DND-41 (cell line): ENCODE results near the gene STT3B.

ENCODE experiments used
- ATAC-seq: fragments of 200-7000 bp; cut with Tn5 transposase; 3 replicates; pipeline ENCODE4 v1.9.1; 2021; ENCODE audit warnings: low read depth; ENCODE audit not compliant: insufficient read depth
- DNase-seq: peaks from one replicate; pipeline ENCODE4 v3.0.0-alpha.2; 2020
- H2AFZ ChIP-seq: 2 replicates; pipeline ENCODE4 v1.6.0; 2012; ENCODE audit warnings: low read depth, low read length
- H3K27ac ChIP-seq: 2 replicates; pipeline ENCODE4 v1.5.1; 2012; ENCODE audit warnings: low read length, inconsistent platforms
- H3K27me3 ChIP-seq: fragments of 200-600 bp; sonication (generic); 2 replicates; pipeline ENCODE4 v1.6.0; 2012; ENCODE audit warnings: low read length, mild to moderate bottlenecking, inconsistent platforms; ENCODE audit not compliant: insufficient read depth, poor library complexity
- H3K36me3 ChIP-seq: 2 replicates; pipeline ENCODE4 v1.5.1; 2012; ENCODE audit warnings: low read length, inconsistent platforms; ENCODE audit not compliant: insufficient read depth
- H3K4me1 ChIP-seq: 2 replicates; pipeline ENCODE4 v1.5.1; 2012; ENCODE audit warnings: mild to moderate bottlenecking, low read length; ENCODE audit not compliant: insufficient read depth
- H3K4me2 ChIP-seq: 2 replicates; pipeline ENCODE4 v1.6.0; 2012; ENCODE audit warnings: mild to moderate bottlenecking, moderate library complexity, low read length, inconsistent platforms; ENCODE audit not compliant: insufficient read depth
- H3K4me3 ChIP-seq, 2 experiments: fragments of 200-600 bp in 1 of 2; shearing (Covaris generic) in 1 of 2; 2 replicates each; pipeline ENCODE4 v1.5.1; 2012 to 2016; ENCODE audit warnings: inconsistent platforms in 2 of 2, low read length in 2 of 2, mild to moderate bottlenecking in 2 of 2, low read depth in 1 of 2, moderate library complexity in 1 of 2
- H3K79me2 ChIP-seq: 2 replicates; pipeline ENCODE4 v1.6.0; 2012; ENCODE audit warnings: low read length, inconsistent platforms; ENCODE audit not compliant: insufficient read depth
- H3K9ac ChIP-seq: 2 replicates; pipeline ENCODE4 v1.6.0; 2012; ENCODE audit warnings: low read depth, mild to moderate bottlenecking, inconsistent platforms, low read length, moderate library complexity
- H3K9me3 ChIP-seq: 2 replicates; pipeline ENCODE4 v1.5.1; 2012; ENCODE audit warnings: low read length, moderate library complexity, mild to moderate bottlenecking, inconsistent platforms; ENCODE audit not compliant: insufficient read depth, severe bottlenecking
- H4K20me1 ChIP-seq: 2 replicates; pipeline ENCODE4 v1.6.0; 2012; ENCODE audit warnings: low read length; ENCODE audit not compliant: insufficient read depth
- EZH2 ChIP-seq: IDR thresholded peaks from 3 replicates; pipeline ENCODE4 v1.6.1; 2012; ENCODE audit warnings: borderline replicate concordance, low read depth, mild to moderate bottlenecking, moderate library complexity, low read length, inconsistent platforms; ENCODE audit not compliant: severe bottlenecking
- TF ChIP-seq, protein P1 (sequence below): IDR thresholded peaks from 2 replicates; pipeline ENCODE4 v1.5.1; 2012; ENCODE audit warnings: borderline replicate concordance, low read length, moderate library complexity, mild to moderate bottlenecking; ENCODE audit not compliant: poor library complexity, severe bottlenecking; ENCODE audit errors: extremely low read depth

The STT3B gene

DNA sequence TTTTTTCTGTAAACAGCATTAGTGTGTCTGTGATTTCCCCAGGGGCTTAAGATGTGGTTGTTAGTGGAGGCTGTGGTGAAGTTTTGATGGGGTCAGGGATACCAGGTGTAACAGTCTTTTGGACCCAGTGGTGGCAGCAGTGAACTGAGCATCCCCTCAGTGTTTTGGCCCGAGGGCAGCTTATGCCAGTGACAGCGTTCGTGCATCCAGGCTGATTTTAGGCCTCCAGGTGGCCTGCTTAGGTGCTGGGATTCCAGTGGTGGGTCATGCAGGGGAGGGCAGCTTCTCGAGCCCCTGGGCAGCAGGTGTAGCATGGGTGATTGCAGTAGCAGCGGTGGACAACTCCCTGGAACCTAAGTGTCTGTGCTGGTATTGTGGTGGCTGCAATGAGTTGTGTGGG lies 29.2 kb downstream of the STT3B start:
- H3K27me3 ChIP-seq, result no peaks in the 10 kb centered on the region
- ATAC-seq (peak; percentile 59), DNase-seq (peak; percentile 30)
- peak overlapping the region; percentile 17; the same call in 1 of the 2 replicates for H3K4me2 ChIP-seq
- TF ChIP-seq EZH2, result no peak
- TF ChIP-seq, protein P1, sequence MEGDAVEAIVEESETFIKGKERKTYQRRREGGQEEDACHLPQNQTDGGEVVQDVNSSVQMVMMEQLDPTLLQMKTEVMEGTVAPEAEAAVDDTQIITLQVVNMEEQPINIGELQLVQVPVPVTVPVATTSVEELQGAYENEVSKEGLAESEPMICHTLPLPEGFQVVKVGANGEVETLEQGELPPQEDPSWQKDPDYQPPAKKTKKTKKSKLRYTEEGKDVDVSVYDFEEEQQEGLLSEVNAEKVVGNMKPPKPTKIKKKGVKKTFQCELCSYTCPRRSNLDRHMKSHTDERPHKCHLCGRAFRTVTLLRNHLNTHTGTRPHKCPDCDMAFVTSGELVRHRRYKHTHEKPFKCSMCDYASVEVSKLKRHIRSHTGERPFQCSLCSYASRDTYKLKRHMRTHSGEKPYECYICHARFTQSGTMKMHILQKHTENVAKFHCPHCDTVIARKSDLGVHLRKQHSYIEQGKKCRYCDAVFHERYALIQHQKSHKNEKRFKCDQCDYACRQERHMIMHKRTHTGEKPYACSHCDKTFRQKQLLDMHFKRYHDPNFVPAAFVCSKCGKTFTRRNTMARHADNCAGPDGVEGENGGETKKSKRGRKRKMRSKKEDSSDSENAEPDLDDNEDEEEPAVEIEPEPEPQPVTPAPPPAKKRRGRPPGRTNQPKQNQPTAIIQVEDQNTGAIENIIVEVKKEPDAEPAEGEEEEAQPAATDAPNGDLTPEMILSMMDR, result no peak
- no peaks in the 10 kb centered on the region for H3K9me3 ChIP-seq
- peak overlapping the region; percentile 28; the same call in 1 of the 2 replicates for H3K27ac ChIP-seq
- H3K79me2 ChIP-seq, result peaks cover 100% of the 10 kb centered on the region
- H3K36me3 ChIP-seq, result no peaks in the 10 kb centered on the region
- H4K20me1 ChIP-seq, result peaks cover 82% of the 10 kb centered on the region
- peaks cover 77% of the 10 kb centered on the region for H3K4me1 ChIP-seq
- H3K9ac ChIP-seq, result no peak overlapping the region
- no peak overlapping the region for H3K4me3 ChIP-seq
- no peak overlapping the region for H2AFZ ChIP-seq

DNA sequence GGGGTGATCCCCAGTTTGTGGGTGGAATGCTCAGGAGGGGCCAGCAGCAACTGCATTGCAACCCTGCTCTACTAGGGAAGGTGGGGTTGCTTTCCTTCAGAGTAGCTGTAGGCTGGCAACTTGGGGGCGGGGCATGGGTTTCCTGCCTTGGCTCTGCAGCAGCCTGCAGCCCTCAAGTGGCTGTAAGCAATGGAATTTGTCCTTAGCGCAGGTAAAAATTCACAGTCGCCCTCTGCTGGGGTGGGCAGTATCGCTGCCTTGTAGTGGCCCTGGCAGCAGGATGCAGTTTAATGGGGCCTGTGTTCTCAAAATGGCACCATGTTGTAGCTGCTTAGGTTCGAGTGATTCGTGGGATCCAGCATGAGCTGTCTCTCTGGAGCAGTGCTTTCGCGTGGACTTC lies 29.8 kb downstream of the STT3B start:
- H2AFZ ChIP-seq, result no peak overlapping the region
- DNase-seq (peak; percentile 71), ATAC-seq (peak; percentile 77)
- H4K20me1 ChIP-seq, result peaks cover 84% of the 10 kb centered on the region
- H3K4me2 ChIP-seq, result peak overlapping the region; percentile 17; the same call in 1 of the 2 replicates
- peaks cover 100% of the 10 kb centered on the region for H3K79me2 ChIP-seq
- no peaks in the 10 kb centered on the region for H3K27me3 ChIP-seq
- TF ChIP-seq, protein P1, result peak; percentile 53
- TF ChIP-seq EZH2, result no peak
- H3K27ac ChIP-seq, result peak overlapping the region; percentile 28
- no peak overlapping the region for H3K9ac ChIP-seq
- no peak overlapping the region for H3K4me3 ChIP-seq
- no peaks in the 10 kb centered on the region for H3K9me3 ChIP-seq
- H3K36me3 ChIP-seq, result no peaks in the 10 kb centered on the region
- H3K4me1 ChIP-seq, result peaks cover 76% of the 10 kb centered on the region

DNA sequence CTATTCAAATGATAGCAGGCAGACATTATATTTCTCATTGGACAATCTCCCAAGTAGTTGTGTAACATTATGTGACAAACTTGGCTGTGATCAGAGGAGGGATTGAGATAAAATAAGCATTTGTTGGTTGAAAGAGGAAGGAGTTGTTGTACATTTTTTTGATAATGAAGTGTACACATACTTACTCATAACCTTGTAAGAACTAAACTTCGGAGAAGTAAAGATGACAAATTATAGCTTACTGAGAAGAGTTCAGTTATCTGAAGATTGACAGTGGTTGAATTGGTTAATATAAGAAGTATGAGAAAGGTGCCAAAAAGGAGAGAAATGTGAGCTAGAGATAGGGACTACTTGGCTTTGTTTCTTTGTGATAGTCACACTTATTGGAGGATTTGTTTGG lies 32.6 kb downstream of the STT3B start:
- Histone ChIP-seq H3K4me2 (no peak overlapping the region), H3K4me1 (peaks cover 53% of the 10 kb centered on the region)

More for the DNA sequence above, 32.6 kb downstream of the STT3B start:
- TF ChIP-seq, protein P1, result no peak
- TF ChIP-seq EZH2, result no peak
- no peak overlapping the region for H3K27ac ChIP-seq
- no peak overlapping the region for H3K9ac ChIP-seq
- no peaks in the 10 kb centered on the region for H3K27me3 ChIP-seq
- H3K36me3 ChIP-seq, result no peaks in the 10 kb centered on the region
- no peaks in the 10 kb centered on the region for H3K9me3 ChIP-seq
- ATAC-seq (no peak), DNase-seq (no peak)
- no peak overlapping the region for H2AFZ ChIP-seq
- peaks cover 89% of the 10 kb centered on the region for H4K20me1 ChIP-seq
- H3K79me2 ChIP-seq, result peaks cover 100% of the 10 kb centered on the region
- no peak overlapping the region for H3K4me3 ChIP-seq
